Measurements from ENCODE around the gene NFIC. TPM values are rescaled to one million over a fixed set of nuclear protein-coding genes. Genes with fewer than 3 reads are reported as not detected.
"Not testable (repeated sequence)": the region's sequence is repeated elsewhere in the genome, so short reads cannot be mapped to it uniquely, and the experiment has no call there.

NFIC gene
- total RNA-seq, 2 donors from 2014 or later: 144 to 173 TPM

DNA sequence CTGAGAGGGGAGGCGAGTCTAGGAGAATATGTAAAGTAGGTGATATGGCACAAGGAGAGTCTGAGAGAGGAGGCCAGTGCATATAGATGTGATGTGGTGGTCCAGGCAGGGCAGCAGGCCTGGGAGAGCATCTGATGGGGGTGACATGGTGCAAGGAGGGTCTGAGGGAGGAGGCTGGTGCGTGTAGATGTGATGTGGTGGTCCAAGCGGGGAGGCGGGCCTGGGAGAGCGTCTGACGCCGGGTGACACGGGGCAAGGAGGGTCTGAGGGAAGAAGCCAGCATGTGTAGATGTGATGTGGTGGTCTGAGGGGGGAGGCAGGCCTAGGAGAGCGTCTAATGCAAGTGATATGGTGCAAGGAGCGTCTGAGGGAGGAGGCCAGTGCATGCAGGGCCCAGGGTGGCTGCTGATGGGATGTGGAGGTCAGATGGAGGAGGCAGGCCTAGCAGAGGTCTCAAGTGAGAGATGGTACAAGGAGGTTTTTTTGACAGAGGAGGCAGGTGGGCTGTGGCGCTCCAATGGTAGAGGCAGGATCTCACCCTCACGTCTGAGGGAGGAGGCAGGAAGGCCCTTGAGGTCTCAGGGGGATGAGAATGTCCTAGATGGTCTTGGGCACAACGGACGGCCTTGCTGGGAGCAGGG lies 16.2 kb downstream of the NFIC start:
- ATAC-seq (no peak), DNase-seq (no peak)
- intact Hi-C loops (cut with DNase I): no loop called here

DNA sequence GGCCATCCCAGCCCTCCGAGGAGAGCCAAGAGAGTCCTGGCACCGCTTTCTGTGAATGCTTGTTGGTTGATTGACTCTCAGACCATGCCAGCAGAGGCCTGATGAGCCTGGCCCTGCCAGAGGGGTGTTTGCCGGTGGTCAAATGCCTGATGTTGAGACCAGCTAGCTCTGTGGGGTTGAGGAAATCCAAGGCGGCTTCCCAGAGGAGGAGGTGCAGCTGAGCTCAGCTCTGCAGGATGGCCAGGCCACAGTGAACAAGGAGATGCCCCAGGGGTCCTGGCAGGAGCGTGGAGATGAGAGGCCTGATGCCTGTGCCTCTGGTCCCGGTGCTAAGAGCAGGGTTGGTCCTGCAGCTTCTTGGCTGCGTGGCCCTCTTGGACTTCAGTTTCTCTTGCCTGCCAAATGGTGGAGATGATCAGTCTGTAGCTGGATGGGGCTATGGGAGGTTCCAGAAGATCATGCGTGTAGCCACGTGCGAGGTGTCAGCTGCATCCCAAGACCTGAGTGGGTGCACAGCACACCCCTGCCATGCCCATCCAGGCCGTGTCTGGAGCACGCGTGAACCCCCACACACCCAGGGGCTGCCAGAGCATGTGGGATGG lies 16.8 kb downstream of the NFIC start:
- DNase-seq (no peak), ATAC-seq (peak in 1 of 2 donors; percentile 32)
- intact Hi-C loops (cut with DNase I): no loop called here

DNA sequence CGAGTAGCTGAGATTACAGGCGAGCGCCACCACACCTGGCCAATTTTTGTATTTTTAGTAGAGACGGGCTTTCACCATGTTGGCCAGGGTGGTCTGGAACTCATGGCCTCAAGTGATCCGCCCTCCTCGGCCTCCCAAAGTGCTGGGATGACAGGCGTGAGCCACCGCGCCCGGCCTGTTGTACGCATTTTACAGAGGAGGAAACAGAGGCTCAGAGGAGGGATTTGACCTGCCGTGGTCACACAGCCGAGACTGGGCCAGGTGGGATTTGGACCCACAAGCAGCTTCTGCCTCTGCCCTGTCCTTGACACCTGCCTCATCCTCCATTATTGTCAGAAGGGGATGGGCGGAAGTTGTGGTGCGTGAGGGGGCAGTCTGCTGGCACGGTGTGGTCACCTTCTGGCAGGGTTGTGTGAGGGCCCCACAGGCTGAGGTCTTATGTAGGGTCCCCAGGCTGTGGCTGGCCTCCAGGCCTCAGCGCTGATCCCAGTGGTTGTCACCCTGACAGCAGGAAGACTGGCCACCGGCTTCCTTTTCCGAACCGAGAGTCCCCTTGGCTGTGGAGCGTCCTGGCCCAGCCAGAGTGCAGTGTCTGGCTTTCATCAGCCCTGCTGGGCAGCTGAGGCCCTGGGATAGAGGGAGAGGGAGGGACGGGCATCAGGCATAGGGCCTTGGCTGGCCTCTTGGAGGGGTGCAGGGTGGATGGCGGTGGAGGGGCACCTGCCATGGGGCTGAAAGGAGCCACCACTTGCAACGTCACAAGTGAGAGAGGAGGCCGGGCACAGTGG lies 20.3 kb downstream of the NFIC start:
- intact Hi-C loops (cut with DNase I): no loop called here
- DNase-seq (no peak), ATAC-seq (peak; percentile 23 to 46)

DNA sequence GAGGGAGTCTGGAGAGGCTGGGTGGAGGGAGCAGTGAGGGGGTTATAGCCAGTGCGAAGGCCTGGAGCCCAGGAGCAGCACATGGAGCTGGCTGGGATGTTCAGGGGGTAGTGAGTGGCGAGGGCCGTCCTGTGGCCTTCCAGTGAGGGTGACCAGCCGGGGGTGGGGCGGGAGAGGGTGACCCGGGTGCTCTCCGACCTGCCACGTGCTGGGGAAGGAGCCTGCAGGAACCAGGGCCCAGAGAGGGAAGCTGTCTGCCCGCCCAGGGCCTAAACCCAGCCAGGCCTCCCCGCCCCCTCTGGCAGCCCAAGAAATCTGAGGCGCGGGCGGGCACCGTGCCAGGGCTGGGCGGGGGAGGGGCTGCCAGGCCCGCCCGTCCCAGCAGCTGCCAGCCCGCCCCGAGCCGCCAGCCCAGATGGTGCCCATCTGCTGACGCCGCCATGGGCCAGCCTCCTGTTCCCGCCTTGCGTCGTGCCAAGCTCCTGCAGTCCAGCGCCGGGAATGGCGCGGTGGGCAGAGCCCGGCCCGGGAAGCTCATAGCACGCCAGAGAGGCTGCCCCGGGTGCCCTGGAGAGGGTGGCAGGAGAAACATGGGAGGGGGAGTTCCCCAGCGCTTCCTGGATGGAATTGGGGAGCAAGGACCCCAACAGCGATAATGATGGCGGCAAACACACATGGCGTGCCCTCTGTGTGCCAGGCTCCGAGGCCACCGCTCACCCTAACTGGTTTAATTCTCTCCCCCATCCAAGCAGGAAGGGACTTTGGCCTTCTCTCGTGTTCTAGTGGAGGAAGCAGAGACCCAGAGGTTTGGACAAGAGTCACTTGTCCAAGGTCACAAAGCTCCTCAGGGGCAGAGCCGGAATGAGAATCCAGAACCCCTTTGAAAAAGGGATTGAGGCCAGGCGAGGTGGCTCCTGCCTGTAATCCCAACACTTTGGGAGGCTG lies 21.5 kb downstream of the NFIC start:
- DNase-seq: peak; percentile 89
- intact Hi-C loops (cut with DNase I): no loop called here
- ATAC-seq: peak; percentile 87 to 89

DNA sequence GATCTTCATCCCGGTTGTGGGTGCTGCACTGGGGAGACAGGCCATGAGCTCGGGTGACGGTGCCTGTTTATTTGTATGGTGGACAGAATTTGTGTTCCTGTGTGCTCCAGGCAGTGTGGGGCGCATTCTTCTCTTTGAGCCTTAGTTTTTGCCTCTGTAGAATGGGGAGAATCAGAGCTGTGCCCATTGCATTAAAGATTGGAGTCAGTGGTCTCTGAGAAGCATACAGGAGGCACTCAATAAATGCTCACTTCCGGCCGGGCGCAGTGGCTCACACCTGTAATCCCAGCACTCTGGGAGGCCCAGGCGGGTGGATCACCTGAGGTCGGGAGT lies 23.0 kb downstream of the NFIC start:
- intact Hi-C loops (cut with DNase I): no loop called here
- no peak for DNase-seq
- ATAC-seq: no peak

DNA sequence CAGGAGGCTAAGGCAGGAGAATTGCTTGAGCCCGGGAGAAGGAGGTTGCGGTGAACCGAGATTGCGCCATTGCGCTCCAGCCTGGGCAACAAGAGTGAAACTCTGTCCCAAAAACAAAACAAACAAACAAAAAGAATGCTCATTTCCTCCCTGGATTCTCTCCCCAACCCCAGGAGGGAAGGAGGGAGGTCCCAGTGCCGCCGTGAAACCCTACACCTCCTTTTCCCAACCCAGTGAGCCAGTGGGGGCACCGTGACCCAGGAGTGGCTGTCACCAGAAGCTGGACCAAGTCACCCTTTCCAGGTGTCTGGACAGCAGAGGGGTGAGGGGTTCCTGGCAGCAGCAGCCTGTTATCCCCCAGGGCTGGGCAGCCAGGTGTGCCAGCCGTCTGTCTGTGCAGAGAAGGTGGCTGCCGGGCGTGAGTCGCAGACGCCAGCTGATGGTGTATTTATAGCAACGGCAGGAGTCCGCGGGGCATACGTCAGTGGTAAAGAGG lies 23.5 kb downstream of the NFIC start:
- no peak for ATAC-seq
- DNase-seq: no peak
- intact Hi-C loops (cut with DNase I): no loop called here

DNA sequence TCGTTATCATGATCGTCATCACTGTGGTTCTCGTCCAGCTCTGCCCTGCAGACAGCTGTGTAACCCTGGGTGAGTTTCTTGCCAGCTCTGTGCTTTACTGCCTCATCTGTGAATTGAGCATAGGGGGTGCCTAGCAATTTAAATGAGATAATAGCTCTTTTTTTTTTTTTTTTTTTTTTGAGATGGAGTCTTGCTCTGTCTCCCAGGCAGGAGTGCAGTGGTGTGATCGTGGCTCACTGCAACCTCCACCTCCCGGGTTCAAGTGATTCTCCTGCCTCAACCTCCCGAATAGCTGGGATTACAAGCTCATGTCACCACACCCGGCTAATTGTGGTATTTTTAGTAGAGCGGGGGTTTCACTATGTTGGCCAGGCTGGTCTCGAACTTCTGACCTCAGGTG lies 25.5 kb downstream of the NFIC start:
- ATAC-seq; intact Hi-C loops (cut with DNase I); DNase-seq: not testable (repeated sequence)

DNA sequence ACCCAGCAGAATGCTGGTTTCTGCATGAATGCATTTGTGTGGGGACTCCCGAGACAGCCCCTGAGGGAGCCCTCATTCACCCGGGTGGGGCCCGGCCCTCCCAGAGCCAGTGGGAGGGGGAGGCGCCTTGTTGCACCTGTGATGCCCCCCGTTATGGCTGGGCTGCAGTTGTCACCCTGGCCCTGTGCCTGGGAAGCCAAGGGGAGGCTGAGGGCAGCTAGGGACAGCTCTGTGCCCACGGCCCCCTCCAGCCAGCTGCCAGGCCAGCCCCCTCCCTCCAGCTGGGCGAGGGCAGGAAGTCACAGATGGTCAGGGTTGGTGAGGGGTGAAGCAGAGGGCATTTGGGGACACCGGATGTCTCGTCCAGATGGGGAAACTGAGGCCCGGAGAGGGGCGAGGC lies 26.1 kb downstream of the NFIC start:
- DNase-seq: no peak
- intact Hi-C loops (cut with DNase I): no loop called here
- no peak for ATAC-seq

DNA sequence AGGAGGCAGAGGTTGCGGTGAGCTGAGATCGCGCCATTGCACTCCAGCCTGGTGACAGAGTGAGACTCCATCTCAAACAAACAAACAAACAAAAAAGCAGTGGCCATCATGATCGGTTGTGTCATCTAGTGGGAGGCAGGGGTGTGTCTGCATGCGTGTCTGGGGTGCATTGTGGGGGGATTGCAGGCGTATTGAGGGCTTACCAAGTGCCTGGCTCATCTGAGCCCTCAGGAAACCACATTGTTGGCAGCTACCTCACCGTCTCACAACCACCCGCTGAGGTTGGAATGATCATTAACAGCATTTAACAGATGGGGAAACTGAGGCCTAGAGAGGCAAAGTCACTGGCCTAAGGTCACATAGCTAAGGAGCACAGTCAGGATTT lies 30.5 kb downstream of the NFIC start:
- intact Hi-C loops (cut with DNase I): no loop called here
- no peak for ATAC-seq
- no peak for DNase-seq

DNA sequence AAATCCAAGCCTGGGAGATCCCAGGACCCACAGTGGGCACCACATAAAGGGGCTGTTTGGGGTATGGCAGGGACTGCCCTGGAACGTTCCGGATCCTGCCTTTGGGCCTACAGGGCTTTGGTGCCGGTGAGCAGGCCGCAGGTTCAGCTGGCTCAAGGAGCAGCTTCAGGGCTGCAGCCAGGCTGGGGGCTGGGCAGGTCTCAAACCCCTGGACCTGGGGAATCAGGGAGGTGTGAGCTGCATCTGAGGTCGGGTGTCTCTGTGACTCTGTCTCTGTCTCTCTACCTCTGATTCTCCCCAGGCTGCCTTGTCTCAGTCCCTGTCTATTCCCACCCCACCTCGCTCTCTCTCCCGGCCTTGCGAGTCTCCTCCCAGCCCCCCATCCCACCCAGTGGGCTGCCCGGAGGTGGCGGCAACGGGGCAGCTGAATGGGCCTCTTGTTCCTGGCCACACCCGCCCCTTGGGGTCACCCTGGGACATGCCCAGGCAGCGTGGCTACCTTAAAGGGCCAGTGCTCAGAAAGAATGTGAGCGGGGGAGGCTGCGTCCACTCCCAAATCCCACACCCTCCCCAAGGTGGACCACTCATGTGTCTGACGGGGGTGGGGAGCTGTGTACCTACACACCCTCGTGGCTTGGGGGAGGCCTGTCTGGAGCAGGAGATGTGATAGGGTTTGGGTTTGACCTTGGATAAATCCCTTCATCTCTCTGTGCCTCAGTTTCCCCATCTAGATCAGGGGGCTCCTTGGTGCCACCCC lies 31.1 kb downstream of the NFIC start:
- intact Hi-C loops (cut with DNase I): no loop called here
- ATAC-seq: peak; percentile 36 to 53
- no peak for DNase-seq

DNA sequence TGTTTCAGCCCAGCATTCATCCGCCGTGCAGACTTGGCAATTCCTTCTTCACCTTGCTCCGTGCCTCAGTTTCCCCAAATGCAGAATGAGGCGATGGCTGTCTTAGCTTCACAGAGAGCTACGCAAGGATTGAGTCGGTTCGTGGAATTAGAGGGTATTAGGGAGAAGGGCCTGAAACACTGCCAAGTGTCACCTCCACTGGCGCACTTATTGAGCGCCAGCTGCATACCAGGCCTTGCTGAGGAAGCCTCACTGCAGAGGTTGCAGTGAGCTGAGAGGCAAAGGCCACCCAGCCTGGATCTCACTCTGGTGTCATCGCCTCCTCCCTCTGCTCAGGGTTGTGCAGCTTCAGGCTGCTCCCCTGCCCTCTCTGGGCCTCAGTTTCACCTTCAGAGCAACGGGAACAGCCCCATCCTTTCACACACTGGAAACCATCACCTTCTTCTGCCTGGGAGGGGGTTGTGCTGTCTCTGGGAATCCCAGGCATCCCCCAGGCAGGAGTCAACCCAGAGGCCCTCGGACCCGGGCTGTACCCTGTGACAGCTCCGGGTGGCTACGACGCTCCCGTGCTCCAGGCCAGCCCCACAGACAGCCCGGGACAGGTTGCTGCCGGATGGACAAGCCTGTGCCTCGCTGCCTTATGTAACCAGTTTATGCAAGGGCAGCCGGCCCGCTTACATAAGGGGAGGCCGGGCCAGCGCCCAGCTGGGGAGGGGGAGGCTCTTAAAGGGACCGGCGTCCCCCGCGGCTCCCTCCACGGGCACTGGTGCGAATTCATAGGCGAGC lies 31.9 kb downstream of the NFIC start:
- peak; percentile 80 for DNase-seq
- peak; percentile 67 to 90 for ATAC-seq
- intact Hi-C loops (cut with DNase I): no loop called here

DNA sequence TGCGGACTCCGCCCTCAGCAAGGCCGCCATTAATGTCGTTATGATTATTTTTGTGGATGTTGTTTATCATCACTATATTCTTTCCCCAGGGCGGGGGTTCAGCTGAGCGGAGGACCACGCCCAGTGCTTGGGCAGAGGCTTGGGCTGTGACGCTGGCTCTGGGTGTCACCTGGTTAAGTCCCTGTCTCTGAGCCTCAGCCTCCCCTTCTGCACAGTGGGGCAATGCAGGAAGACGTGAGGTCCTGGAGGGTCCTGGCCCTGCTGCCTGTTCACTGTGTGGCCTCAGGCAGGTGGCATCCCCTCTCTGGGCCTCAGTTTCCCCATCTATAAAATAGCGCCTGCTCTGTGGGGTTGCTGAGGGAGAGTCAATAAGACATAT lies 32.5 kb downstream of the NFIC start:
- intact Hi-C loops (cut with DNase I): no loop called here
- DNase-seq: no peak
- ATAC-seq: peak in 1 of 2 donors; percentile 0

DNA sequence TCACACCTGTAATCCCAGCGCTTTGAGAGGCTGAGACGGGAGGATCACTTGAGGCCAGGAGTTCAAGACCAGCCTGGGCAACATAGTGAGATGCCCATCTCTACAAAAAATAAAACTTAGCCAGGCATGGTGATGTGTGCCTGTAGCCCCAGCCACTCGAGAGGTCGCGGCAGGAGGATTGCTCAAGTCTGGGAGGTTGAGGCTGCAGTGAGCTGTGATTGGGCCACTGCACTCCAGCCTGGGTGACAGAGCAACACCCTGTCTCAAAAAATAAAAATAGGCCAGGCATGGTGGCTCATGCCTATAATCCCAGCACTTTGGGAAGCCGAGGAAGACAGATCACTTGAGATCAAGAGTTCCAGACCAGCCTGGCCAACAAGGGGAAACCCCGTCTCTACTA lies 32.9 kb downstream of the NFIC start:
- ATAC-seq; intact Hi-C loops (cut with DNase I); DNase-seq: not testable (repeated sequence)

DNA sequence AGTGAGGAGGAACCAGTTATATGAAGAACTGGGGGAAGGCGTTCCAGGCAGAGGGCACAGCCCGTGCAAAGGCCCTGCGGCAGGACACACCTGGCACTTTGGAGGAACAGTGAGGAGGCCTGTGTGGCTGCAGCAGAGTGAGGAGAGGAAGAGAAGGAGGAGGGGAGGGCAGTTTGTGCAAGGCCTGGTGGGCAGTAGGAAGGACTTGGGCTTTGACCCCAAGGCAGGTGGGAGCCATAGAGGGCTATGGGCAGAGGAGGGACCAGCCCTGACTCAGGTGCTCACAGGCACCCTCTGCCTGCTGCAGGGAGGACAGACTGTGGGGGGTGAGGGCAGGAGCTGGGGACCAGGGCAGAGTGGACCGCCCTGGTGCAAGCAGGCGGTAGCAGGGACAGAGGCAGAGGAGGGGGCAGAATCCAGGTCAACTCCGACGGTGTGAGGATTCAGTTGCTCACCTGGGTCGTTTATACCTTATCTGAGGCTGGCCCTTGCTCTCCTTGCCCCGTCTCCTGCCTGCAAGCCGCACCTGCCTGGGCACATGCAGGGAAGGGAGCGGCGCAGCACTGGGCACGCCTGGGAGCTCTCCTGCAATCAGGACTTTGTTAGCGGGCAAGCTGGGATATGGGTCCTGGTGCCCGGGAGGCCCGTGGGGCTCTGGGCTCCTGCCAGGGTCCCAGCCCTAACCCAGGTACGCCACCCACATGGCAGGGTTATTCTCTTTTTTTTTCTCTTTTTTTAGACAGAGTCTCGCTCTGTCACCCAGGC lies 34.8 kb downstream of the NFIC start:
- ATAC-seq (no peak), DNase-seq (no peak)
- intact Hi-C loops (cut with DNase I): loop anchor here in 1 of 2 donors (5.0 to 10.0 kb wide), 2 partner anchors 34 to 66 kb away; partner anchors contain the start of gene NFIC

DNA sequence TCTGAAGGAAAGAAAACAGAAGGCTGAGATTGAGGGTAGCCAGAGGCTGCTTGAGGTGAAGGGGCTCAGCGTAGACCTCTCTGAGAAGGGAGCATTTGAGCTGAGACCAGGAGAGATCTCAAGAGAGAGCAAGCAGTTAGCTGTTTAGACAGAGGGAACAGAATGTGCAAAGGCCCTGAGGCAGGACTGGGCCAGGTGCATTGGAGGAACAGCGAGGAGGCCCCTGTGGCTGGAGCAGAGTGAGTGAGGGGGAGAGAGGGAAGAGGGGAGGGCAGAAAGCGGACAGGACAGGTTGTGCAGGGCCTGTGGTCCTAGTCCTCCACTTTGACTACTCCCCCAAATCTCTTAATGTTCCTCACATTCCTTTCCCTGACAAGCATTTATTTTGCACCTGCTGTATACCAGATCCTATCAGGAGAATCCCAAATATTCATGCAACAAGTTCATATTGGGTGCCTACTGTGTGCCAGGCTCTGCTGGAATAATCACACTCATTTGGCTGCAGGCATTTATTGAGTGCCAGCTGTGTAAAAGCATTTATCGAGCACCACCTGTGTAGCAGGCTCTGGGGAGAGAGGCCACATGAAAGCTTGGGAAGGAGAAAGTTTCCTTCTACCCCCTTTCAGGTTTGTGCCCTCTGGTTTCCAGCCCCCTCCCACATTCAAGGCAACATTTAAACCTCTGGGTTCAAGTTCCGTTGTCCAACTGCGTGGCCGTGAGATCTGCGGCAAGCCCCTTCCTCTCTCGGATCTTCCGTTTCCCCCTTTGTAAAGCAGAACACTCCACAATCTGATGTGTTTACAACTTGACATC lies 36.5 kb downstream of the NFIC start:
- ATAC-seq: no peak
- DNase-seq: no peak
- intact Hi-C loops (cut with DNase I): loop anchor here in 1 of 2 donors (5.0 to 10.0 kb wide), 2 partner anchors 36 to 68 kb away; partner anchors contain the start of gene NFIC

All from left cardiac atrium (tissue), 4 donors.